ENCODE measurements around the gene FARS2.

GRCh38 chr6:5341845-5342244 is 80.5 kb downstream of the FARS2 start:
- TF ChIP-seq, protein P1, sequence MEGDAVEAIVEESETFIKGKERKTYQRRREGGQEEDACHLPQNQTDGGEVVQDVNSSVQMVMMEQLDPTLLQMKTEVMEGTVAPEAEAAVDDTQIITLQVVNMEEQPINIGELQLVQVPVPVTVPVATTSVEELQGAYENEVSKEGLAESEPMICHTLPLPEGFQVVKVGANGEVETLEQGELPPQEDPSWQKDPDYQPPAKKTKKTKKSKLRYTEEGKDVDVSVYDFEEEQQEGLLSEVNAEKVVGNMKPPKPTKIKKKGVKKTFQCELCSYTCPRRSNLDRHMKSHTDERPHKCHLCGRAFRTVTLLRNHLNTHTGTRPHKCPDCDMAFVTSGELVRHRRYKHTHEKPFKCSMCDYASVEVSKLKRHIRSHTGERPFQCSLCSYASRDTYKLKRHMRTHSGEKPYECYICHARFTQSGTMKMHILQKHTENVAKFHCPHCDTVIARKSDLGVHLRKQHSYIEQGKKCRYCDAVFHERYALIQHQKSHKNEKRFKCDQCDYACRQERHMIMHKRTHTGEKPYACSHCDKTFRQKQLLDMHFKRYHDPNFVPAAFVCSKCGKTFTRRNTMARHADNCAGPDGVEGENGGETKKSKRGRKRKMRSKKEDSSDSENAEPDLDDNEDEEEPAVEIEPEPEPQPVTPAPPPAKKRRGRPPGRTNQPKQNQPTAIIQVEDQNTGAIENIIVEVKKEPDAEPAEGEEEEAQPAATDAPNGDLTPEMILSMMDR (conservative IDR thresholded peaks at IDR 0.05): no peak
- TF ChIP-seq ZFX (IDR thresholded peaks at IDR 0.05): no peak
